GM12878 (cell line): ENCODE data around the gene NCAM2. TPM values are rescaled to one million over a fixed set of nuclear protein-coding genes. Genes with fewer than 3 reads are reported as not detected.

Experiments
- ATAC-seq: fragments of 200-7000 bp; cut with Tn5 transposase; 3 replicates; pipeline ENCODE4 v1.9.1; 2020; ENCODE audit warnings: mild to moderate bottlenecking, moderate library complexity
- BruUV-seq: library from RNA; stranded (reverse); fragments of 400-500 nt; replicated peaks from 2 replicates; lab custom pipeline; 2021; lab: Mats Ljungman, UMichigan
- CTCF ChIA-PET: fragments of 300-600 bp; sonication (Branson Sonifier 250); formaldehyde crosslinking; extraction: SDS; loops from one replicate; lab custom pipeline; 2021; ENCODE audit warnings: inconsistent platforms; lab: Yijun Ruan, JAX
- POLR2A ChIA-PET: fragments of 350-600 bp; formaldehyde crosslinking; extraction: SDS; loops from one replicate; lab custom pipeline; 2021; ENCODE audit warnings: inconsistent platforms; lab: Charles Lee
- RAD21 ChIA-PET: fragments of 300-600 bp; sonication (Branson Sonifier 250); formaldehyde crosslinking; loops from one replicate; lab custom pipeline; 2023; ENCODE audit warnings: antibody characterized with exemption; ENCODE audit not compliant: unreplicated experiment; lab: Charles Lee
- SMC1A ChIA-PET: fragments of 300-600 bp; sonication (Branson Sonifier 250); formaldehyde crosslinking; loops from one replicate; lab custom pipeline; 2023; ENCODE audit not compliant: unreplicated experiment, uncharacterized antibody; lab: Charles Lee
- DNase-seq: peaks from one replicate; pipeline ENCODE4 v3.0.0-alpha.2; 2011; ENCODE audit warnings: low read depth, low spot score
- FAIRE-seq: peaks from 3 replicates; lab custom pipeline; 2011; peaks lifted over from hg19 to GRCh38; lab: Jason Lieb, UNC
- H2AFZ ChIP-seq: 2 replicates; pipeline ENCODE4 v1.6.0; 2011; ENCODE audit warnings: low read depth, low read length, control low read depth; ENCODE audit not compliant: control insufficient read depth
- H3K27ac ChIP-seq: 2 replicates; pipeline ENCODE4 v1.5.1; 2011; ENCODE audit warnings: control low read depth; ENCODE audit not compliant: control insufficient read depth, insufficient read depth
- H3K27me3 ChIP-seq, 2 experiments: replicated peaks in 1 of 2; 2 replicates each; pipeline versions ENCODE4 v1.6.0 to v1.6.1; 2011; ENCODE audit warnings: low read length in 1 of 2; ENCODE audit not compliant: control insufficient read depth in 2 of 2, insufficient read depth in 2 of 2
- H3K36me3 ChIP-seq, 2 experiments: 2 replicates each; pipeline ENCODE4 v1.5.1; 2011; ENCODE audit warnings: low read length in 1 of 2; ENCODE audit not compliant: control insufficient read depth in 2 of 2, insufficient read depth in 2 of 2
- H3K4me1 ChIP-seq: 2 replicates; pipeline ENCODE4 v1.6.1; 2011; ENCODE audit warnings: mild to moderate bottlenecking, low read length, moderate library complexity, mixed read lengths; ENCODE audit not compliant: control insufficient read depth, insufficient read depth
- H3K4me2 ChIP-seq: 2 replicates; pipeline ENCODE4 v1.6.0; 2011; ENCODE audit warnings: control low read depth; ENCODE audit not compliant: control insufficient read depth, insufficient read depth
- H3K4me3 ChIP-seq: fragments of 200-600 bp; sonication (generic); 2 replicates; pipeline ENCODE4 v1.5.1; 2016
- H3K79me2 ChIP-seq: 2 replicates; pipeline ENCODE4 v1.6.0; 2011; ENCODE audit warnings: low read length; ENCODE audit not compliant: control insufficient read depth, insufficient read depth
- H3K9ac ChIP-seq: 2 replicates; pipeline ENCODE4 v1.8.0; 2011; ENCODE audit warnings: low read length, control low read depth, mixed read lengths; ENCODE audit not compliant: control insufficient read depth, insufficient read depth
- H3K9me3 ChIP-seq: replicated peaks from 3 replicates; pipeline ENCODE4 v1.5.1; 2011; ENCODE audit warnings: mild to moderate bottlenecking, low read length; ENCODE audit not compliant: control insufficient read depth, insufficient read depth
- H4K20me1 ChIP-seq: 2 replicates; pipeline ENCODE4 v1.6.0; 2011; ENCODE audit not compliant: control insufficient read depth, insufficient read depth
- JUND ChIP-seq: IDR thresholded peaks from 2 replicates; pipeline ENCODE4 v1.6.1; 2012; ENCODE audit warnings: low read depth, mild to moderate bottlenecking, low read length, improper control_type of control experiment, moderate library complexity
- MXI1 ChIP-seq: fragments of 150-350 bp; IDR thresholded peaks from 2 replicates; pipeline ENCODE4 v1.6.1; 2011; ENCODE audit warnings: low read depth, mild to moderate bottlenecking, inconsistent platforms, low read length, improper control_type of control experiment
- NFYA ChIP-seq: IDR thresholded peaks from 2 replicates; pipeline ENCODE4 v1.6.1; 2011; ENCODE audit warnings: low read depth, mild to moderate bottlenecking, low read length, improper control_type of control experiment, borderline replicate concordance
- NRF1 ChIP-seq: conservative IDR thresholded peaks from 2 replicates; pipeline ENCODE4 v1.6.1; 2011; ENCODE audit warnings: mild to moderate bottlenecking, low read depth, low read length, improper control_type of control experiment
- SIX5 ChIP-seq: IDR thresholded peaks from 2 replicates; pipeline ENCODE4 v1.6.1; 2011; ENCODE audit warnings: mild to moderate bottlenecking, low read depth, low read length, moderate library complexity; ENCODE audit not compliant: severe bottlenecking
- STAT1 ChIP-seq: fragments of 450-650 bp; conservative IDR thresholded peaks from 2 replicates; pipeline ENCODE4 v1.6.1; 2014; ENCODE audit warnings: antibody characterized with exemption, mild to moderate bottlenecking
- SUZ12 ChIP-seq: fragments of 200-600 bp; sonication (generic); IDR thresholded peaks from one replicate; pipeline ENCODE4 v1.6.1; 2018; ENCODE audit warnings: antibody characterized with exemption, mild to moderate bottlenecking; ENCODE audit not compliant: unreplicated experiment
- TAF1 ChIP-seq: IDR thresholded peaks from 2 replicates; pipeline ENCODE4 v1.6.1; 2011; ENCODE audit warnings: mild to moderate bottlenecking, low read depth, low read length, borderline replicate concordance
- ZNF384 ChIP-seq: IDR thresholded peaks from 2 replicates; pipeline ENCODE4 v1.6.1; 2012; ENCODE audit warnings: low read depth, mild to moderate bottlenecking, low read length, improper control_type of control experiment, borderline replicate concordance
- WGBS: methylation state at CpG from one replicate; pipeline ENCODE4 v1.1.6; 2016; ENCODE audit warnings: low lambda C conversion rate; ENCODE audit not compliant: insufficient replicate concordance, insufficient coverage; ENCODE audit errors: missing lambda C conversion rate; 5-methylcytosine and 5-hydroxymethylcytosine counted together
- in situ Hi-C: fragments of 300-500 bp; cut with MboI; formaldehyde crosslinking; loops from 9 replicates; pipeline ENCODE4 v1.14.3; 2018; ENCODE audit warnings: mixed read lengths
- intact Hi-C: fragments of 100-400 bp; cut with micrococcal nuclease; formaldehyde crosslinking; loops from one replicate; pipeline ENCODE4 v1.14.2; 2022; ENCODE audit not compliant: unreplicated experiment
- polyA plus RNA-seq, 11 experiments: library from polyadenylated mRNA; depleted of rRNA in 4 of 11; unstranded in 6 of 11; stranded (reverse) in 5 of 11; fragments of >200 nt; fragmentation: Nextera tagmentation in 4 of 11; fragmentation: Illumina TruSeq in 1 of 11; extraction: Ambion mirVana in 4 of 11; extraction: Trizol in 1 of 11; gene quantifications; 1 replicate in 1 of 11; 2 replicates in 10 of 11; pipeline versions ENCODE4 v1.2.1 to v1.2.3, GENCODE V29; 2011 to 2016; ENCODE audit warnings: inconsistent platforms in 2 of 11, missing spikeins in 2 of 11, low read depth in 1 of 11
- total RNA-seq, 4 experiments: library from RNA; depleted of rRNA in 3 of 4; stranded (reverse); fragments of >200 nt in 3 of 4; fragmentation: Illumina TruSeq in 1 of 4; extraction: Trizol in 1 of 4; gene quantifications; 2 replicates each; pipeline versions ENCODE4 v1.2.1 to v1.2.3, GENCODE V29; 2013 to 2021
- TF ChIP-seq, protein P1 (sequence below): fragments of 450-650 bp; formaldehyde crosslinking; IDR thresholded peaks from 2 replicates; pipeline ENCODE4 v1.4.0; 2020; ENCODE audit warnings: mild to moderate bottlenecking, moderate library complexity
- TF ChIP-seq, protein P2 (sequence below): IDR thresholded peaks from 2 replicates; pipeline ENCODE4 v1.6.1; 2012; ENCODE audit warnings: low read depth, low read length, improper control_type of control experiment
- TF ChIP-seq, protein P3 (sequence below): IDR thresholded peaks from 2 replicates; pipeline ENCODE4 v1.6.1; 2012; ENCODE audit warnings: improper control_type of control experiment, low read depth, low read length; ENCODE audit not compliant: insufficient replicate concordance

The NCAM2 gene
- total and polyA plus RNA-seq, 10 of the 15 experiments (the other 5 are each of a cell fraction or from before 2014, with no cell fraction given), result 0.23 to 0.27 TPM; not detected in 8

DNA sequence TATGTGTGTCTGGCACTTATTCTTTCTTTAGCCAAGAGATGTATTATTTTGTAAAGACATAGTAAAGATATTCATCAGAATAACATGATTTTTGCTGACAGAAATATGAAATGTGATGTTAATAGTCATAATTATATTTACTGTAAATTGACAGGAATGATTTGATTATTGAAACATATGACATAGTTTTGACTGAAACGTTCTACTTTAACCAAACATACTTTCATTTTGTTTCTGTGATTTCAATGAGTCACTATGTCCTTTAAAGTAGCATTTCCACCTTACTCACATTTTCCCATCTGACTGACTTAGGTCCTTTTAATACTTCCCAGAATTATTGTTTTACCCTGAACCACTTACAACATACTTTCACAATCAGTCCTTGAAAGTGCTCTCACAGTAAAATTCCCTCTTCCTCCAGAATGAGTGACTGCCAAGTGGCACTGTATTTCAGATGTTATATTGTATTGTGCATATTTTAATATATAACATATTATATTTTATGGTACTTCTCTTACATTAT, 437.9 kb downstream of the NCAM2 start (continued):
- TF ChIP-seq, protein P1, sequence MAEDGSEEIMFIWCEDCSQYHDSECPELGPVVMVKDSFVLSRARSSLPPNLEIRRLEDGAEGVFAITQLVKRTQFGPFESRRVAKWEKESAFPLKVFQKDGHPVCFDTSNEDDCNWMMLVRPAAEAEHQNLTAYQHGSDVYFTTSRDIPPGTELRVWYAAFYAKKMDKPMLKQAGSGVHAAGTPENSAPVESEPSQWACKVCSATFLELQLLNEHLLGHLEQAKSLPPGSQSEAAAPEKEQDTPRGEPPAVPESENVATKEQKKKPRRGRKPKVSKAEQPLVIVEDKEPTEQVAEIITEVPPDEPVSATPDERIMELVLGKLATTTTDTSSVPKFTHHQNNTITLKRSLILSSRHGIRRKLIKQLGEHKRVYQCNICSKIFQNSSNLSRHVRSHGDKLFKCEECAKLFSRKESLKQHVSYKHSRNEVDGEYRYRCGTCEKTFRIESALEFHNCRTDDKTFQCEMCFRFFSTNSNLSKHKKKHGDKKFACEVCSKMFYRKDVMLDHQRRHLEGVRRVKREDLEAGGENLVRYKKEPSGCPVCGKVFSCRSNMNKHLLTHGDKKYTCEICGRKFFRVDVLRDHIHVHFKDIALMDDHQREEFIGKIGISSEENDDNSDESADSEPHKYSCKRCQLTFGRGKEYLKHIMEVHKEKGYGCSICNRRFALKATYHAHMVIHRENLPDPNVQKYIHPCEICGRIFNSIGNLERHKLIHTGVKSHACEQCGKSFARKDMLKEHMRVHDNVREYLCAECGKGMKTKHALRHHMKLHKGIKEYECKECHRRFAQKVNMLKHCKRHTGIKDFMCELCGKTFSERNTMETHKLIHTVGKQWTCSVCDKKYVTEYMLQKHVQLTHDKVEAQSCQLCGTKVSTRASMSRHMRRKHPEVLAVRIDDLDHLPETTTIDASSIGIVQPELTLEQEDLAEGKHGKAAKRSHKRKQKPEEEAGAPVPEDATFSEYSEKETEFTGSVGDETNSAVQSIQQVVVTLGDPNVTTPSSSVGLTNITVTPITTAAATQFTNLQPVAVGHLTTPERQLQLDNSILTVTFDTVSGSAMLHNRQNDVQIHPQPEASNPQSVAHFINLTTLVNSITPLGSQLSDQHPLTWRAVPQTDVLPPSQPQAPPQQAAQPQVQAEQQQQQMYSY, result no peak
- TF ChIP-seq NRF1 (no peak), SUZ12 (no peak), ZNF384 (no peak)

DNA sequence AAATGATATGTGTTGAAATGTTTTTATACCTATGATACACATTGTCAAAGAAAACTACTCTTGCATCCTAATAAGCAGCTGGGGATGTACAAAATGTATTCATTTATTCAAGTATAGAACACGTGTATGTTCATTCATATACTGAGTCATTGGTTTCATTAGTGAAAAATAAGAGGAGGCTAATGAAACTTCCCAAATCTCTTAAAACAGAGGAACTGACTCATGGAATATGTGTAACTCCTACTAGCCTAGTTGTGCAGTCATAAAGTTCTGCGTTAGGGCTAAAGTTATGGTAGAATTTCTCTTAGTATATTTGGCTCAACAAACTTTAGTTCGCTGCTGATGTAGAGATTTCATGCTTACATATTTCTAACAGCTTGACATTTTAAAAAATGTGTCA, 441.6 kb downstream of the NCAM2 start:
- ChIA-PET SMC1A (no interaction called here), RAD21 (no interaction called here), CTCF (no interaction called here), POLR2A (no interaction called here)
- H3K4me3 ChIP-seq, result no peak overlapping the region
- no peak overlapping the region for H3K9ac ChIP-seq
- no peaks in the 10 kb centered on the region for H3K79me2 ChIP-seq
- FAIRE-seq (no peak), DNase-seq (no peak), ATAC-seq (no peak)
- no peaks in the 10 kb centered on the region for H3K4me1 ChIP-seq
- no peak overlapping the region for H3K4me2 ChIP-seq
- no peak for TF ChIP-seq STAT1
- TF ChIP-seq, protein P2, sequence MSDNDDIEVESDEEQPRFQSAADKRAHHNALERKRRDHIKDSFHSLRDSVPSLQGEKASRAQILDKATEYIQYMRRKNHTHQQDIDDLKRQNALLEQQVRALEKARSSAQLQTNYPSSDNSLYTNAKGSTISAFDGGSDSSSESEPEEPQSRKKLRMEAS, result no peak
- TF ChIP-seq MXI1, result no peak
- TF ChIP-seq SIX5, result no peak
- TF ChIP-seq NFYA, result no peak
- no peak for TF ChIP-seq JUND
- no peak for TF ChIP-seq TAF1
- TF ChIP-seq, protein P3, sequence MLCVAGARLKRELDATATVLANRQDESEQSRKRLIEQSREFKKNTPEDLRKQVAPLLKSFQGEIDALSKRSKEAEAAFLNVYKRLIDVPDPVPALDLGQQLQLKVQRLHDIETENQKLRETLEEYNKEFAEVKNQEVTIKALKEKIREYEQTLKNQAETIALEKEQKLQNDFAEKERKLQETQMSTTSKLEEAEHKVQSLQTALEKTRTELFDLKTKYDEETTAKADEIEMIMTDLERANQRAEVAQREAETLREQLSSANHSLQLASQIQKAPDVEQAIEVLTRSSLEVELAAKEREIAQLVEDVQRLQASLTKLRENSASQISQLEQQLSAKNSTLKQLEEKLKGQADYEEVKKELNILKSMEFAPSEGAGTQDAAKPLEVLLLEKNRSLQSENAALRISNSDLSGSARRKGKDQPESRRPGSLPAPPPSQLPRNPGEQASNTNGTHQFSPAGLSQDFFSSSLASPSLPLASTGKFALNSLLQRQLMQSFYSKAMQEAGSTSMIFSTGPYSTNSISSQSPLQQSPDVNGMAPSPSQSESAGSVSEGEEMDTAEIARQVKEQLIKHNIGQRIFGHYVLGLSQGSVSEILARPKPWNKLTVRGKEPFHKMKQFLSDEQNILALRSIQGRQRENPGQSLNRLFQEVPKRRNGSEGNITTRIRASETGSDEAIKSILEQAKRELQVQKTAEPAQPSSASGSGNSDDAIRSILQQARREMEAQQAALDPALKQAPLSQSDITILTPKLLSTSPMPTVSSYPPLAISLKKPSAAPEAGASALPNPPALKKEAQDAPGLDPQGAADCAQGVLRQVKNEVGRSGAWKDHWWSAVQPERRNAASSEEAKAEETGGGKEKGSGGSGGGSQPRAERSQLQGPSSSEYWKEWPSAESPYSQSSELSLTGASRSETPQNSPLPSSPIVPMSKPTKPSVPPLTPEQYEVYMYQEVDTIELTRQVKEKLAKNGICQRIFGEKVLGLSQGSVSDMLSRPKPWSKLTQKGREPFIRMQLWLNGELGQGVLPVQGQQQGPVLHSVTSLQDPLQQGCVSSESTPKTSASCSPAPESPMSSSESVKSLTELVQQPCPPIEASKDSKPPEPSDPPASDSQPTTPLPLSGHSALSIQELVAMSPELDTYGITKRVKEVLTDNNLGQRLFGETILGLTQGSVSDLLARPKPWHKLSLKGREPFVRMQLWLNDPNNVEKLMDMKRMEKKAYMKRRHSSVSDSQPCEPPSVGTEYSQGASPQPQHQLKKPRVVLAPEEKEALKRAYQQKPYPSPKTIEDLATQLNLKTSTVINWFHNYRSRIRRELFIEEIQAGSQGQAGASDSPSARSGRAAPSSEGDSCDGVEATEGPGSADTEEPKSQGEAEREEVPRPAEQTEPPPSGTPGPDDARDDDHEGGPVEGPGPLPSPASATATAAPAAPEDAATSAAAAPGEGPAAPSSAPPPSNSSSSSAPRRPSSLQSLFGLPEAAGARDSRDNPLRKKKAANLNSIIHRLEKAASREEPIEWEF, result no peak
- no peak overlapping the region for H3K27ac ChIP-seq
- in situ Hi-C loops, result no loop called here
- no peaks in the 10 kb centered on the region for H3K27me3 ChIP-seq
- intact Hi-C loops, result no loop called here
- no peaks in the 10 kb centered on the region for H4K20me1 ChIP-seq
- 9% methylated on average over 3 of the region's 3 CpGs for WGBS
- H3K36me3 ChIP-seq, result no peaks in the 10 kb centered on the region
- no peaks in the 10 kb centered on the region for H3K9me3 ChIP-seq
- no peak overlapping the region for H2AFZ ChIP-seq
- no TSS peak for BruUV-seq
